H9 (cell line): ENCODE data around the gene WDR33. TPM values are rescaled to one million over a fixed set of nuclear protein-coding genes. Genes with fewer than 3 reads are reported as not detected.
A peak's percentile ranks its signal among the peaks of the same experiment; 100 is the strongest.

Experiments
- DNase-seq: peaks from one replicate; pipeline ENCODE4 v3.0.0-alpha.2; 2017
- H2AFZ ChIP-seq: one replicate; pipeline ENCODE4 v1.6.1; 2013; ENCODE audit warnings: mild to moderate bottlenecking, low read length, control low read depth, moderate library complexity
- H2AK5ac ChIP-seq: 2 replicates; pipeline ENCODE4 v1.6.1; 2013; ENCODE audit warnings: low read length, control low read depth, mixed read lengths; ENCODE audit not compliant: insufficient read length
- H2BK120ac ChIP-seq: one replicate; pipeline ENCODE4 v1.6.1; 2013; ENCODE audit warnings: low read depth, mild to moderate bottlenecking, low read length, control low read depth, inconsistent platforms; ENCODE audit not compliant: poor library complexity, severe bottlenecking
- H2BK12ac ChIP-seq: 2 replicates; pipeline ENCODE4 v1.6.1; 2013; ENCODE audit warnings: low read length, control low read depth, mixed read lengths, low read depth; ENCODE audit not compliant: insufficient read length
- H2BK15ac ChIP-seq: 2 replicates; pipeline ENCODE4 v1.6.1; 2013; ENCODE audit warnings: low read depth, low read length, control low read depth
- H2BK20ac ChIP-seq: one replicate; pipeline ENCODE4 v1.6.1; 2013; ENCODE audit warnings: low read depth, mild to moderate bottlenecking, low read length, control low read depth, inconsistent platforms; ENCODE audit not compliant: poor library complexity, severe bottlenecking
- H2BK5ac ChIP-seq: 2 replicates; pipeline ENCODE4 v1.6.1; 2013; ENCODE audit warnings: low read length, control low read depth, mixed read lengths; ENCODE audit not compliant: insufficient read length
- H3K14ac ChIP-seq: 2 replicates; pipeline ENCODE4 v1.6.1; 2013; ENCODE audit warnings: low read length, control low read depth; ENCODE audit not compliant: insufficient read depth
- H3K18ac ChIP-seq: 2 replicates; pipeline ENCODE4 v1.6.1; 2013; ENCODE audit warnings: low read depth, mild to moderate bottlenecking, mixed read lengths, low read length, control low read depth; ENCODE audit not compliant: insufficient read length
- H3K23ac ChIP-seq: 2 replicates; pipeline ENCODE4 v1.6.1; 2013; ENCODE audit warnings: low read length, control low read depth, mixed read lengths, low read depth; ENCODE audit not compliant: insufficient read length
- H3K23me2 ChIP-seq: 2 replicates; pipeline ENCODE4 v1.6.1; 2013; ENCODE audit warnings: low read depth, mild to moderate bottlenecking, mixed read lengths, low read length, control low read depth; ENCODE audit not compliant: insufficient read length, poor library complexity, severe bottlenecking
- H3K27ac ChIP-seq: 2 replicates; pipeline ENCODE4 v1.5.1; 2013; ENCODE audit warnings: low read length, control low read depth, mixed read lengths, low read depth; ENCODE audit not compliant: insufficient read length
- H3K27me3 ChIP-seq: 2 replicates; pipeline ENCODE4 v1.6.1; 2013; ENCODE audit warnings: low read length, control low read depth, inconsistent platforms; ENCODE audit not compliant: insufficient read depth
- H3K4ac ChIP-seq: 2 replicates; pipeline ENCODE4 v1.6.1; 2013; ENCODE audit warnings: low read depth, mild to moderate bottlenecking, control low read depth, inconsistent platforms, low read length, moderate library complexity
- H3K4me1 ChIP-seq: 2 replicates; pipeline ENCODE4 v1.6.1; 2013; ENCODE audit warnings: low read length, control low read depth, inconsistent platforms; ENCODE audit not compliant: insufficient read depth
- H3K4me2 ChIP-seq: 2 replicates; pipeline ENCODE4 v1.6.1; 2013; ENCODE audit warnings: low read length, control low read depth, mixed read lengths; ENCODE audit not compliant: insufficient read length, insufficient read depth
- H3K56ac ChIP-seq: 2 replicates; pipeline ENCODE4 v1.6.1; 2013; ENCODE audit warnings: low read depth, mild to moderate bottlenecking, mixed read lengths, low read length, control low read depth; ENCODE audit not compliant: insufficient read length
- H3K79me1 ChIP-seq: 2 replicates; pipeline ENCODE4 v1.6.1; 2013; ENCODE audit warnings: low read depth, mild to moderate bottlenecking, moderate library complexity, low read length, control low read depth, inconsistent platforms; ENCODE audit not compliant: insufficient read depth, poor library complexity, severe bottlenecking
- H3K79me2 ChIP-seq: 2 replicates; pipeline ENCODE4 v1.6.1; 2013; ENCODE audit warnings: low read length, control low read depth, inconsistent platforms; ENCODE audit not compliant: insufficient read depth
- H3K9ac ChIP-seq: 2 replicates; pipeline ENCODE4 v1.6.1; 2013; ENCODE audit warnings: low read length, control low read depth, mixed read lengths; ENCODE audit not compliant: insufficient read length; ENCODE audit errors: extremely low read depth
- H3K9me3 ChIP-seq: one replicate; pipeline ENCODE4 v1.6.1; 2013; ENCODE audit warnings: low read depth, low read length, inconsistent platforms; ENCODE audit not compliant: control insufficient read depth
- H3T11ph ChIP-seq: one replicate; pipeline ENCODE4 v1.6.1; 2013; ENCODE audit warnings: mild to moderate bottlenecking, low read length, control low read depth, inconsistent platforms
- H4K20me1 ChIP-seq: one replicate; pipeline ENCODE4 v1.6.1; 2013; ENCODE audit not compliant: control insufficient read depth, insufficient read length, insufficient read depth
- H4K5ac ChIP-seq: 2 replicates; pipeline ENCODE4 v1.6.1; 2013; ENCODE audit warnings: low read depth, mild to moderate bottlenecking, mixed read lengths, low read length, control low read depth; ENCODE audit not compliant: insufficient read length
- H4K8ac ChIP-seq: replicated peaks from 2 replicates; pipeline ENCODE4 v1.6.1; 2013; ENCODE audit warnings: low read length, control low read depth, mixed read lengths, low read depth; ENCODE audit not compliant: insufficient read length
- H4K91ac ChIP-seq: 2 replicates; pipeline ENCODE4 v1.6.1; 2013; ENCODE audit warnings: low read depth, mild to moderate bottlenecking, moderate library complexity, mixed read lengths, low read length, control low read depth; ENCODE audit not compliant: insufficient read length
- H3K27ac Mint-ChIP-seq, 3 experiments: 2 replicates in 2 of 3; 3 replicates in 1 of 3; pipeline ENCODE4 v1.8.0; 2020 to 2021; ENCODE audit warnings: mixed read lengths in 3 of 3, mild to moderate bottlenecking in 1 of 3, moderate library complexity in 1 of 3
- H3K27me3 Mint-ChIP-seq: 2 replicates; pipeline ENCODE4 v1.8.0; 2021; ENCODE audit warnings: low read depth, mild to moderate bottlenecking, moderate library complexity, mixed read lengths
- H3K36me3 Mint-ChIP-seq, 3 experiments: 2 replicates in 2 of 3; 3 replicates in 1 of 3; pipeline ENCODE4 v1.8.0; 2020 to 2021; ENCODE audit warnings: low read depth in 3 of 3, mixed read lengths in 3 of 3; ENCODE audit not compliant: insufficient read depth in 1 of 3
- H3K4me1 Mint-ChIP-seq, 2 experiments: 2 replicates each; pipeline ENCODE4 v1.8.0; 2020; ENCODE audit warnings: mixed read lengths in 2 of 2
- H3K4me3 Mint-ChIP-seq, 2 experiments: 2 replicates in 1 of 2; 3 replicates in 1 of 2; pipeline ENCODE4 v1.8.0; 2020 to 2021; ENCODE audit warnings: mild to moderate bottlenecking in 2 of 2, mixed read lengths in 2 of 2, moderate library complexity in 1 of 2
- H3K9me3 Mint-ChIP-seq, 2 experiments: 2 replicates in 1 of 2; 3 replicates in 1 of 2; pipeline ENCODE4 v1.8.0; 2020; ENCODE audit warnings: mild to moderate bottlenecking in 2 of 2, mixed read lengths in 2 of 2, moderate library complexity in 1 of 2
- WGBS: extraction: QIAGEN DNeasy Blood & Tissue Kit; methylation state at CpG from one replicate; pipeline ENCODE4 v1.1.7; 2013; ENCODE audit warnings: missing lambda C conversion rate, low lambda C conversion rate, mixed read lengths; ENCODE audit not compliant: insufficient read length; ENCODE audit errors: extremely low coverage; 5-methylcytosine and 5-hydroxymethylcytosine counted together
- total RNA-seq: library from RNA; stranded (reverse); gene quantifications from 2 replicates; pipeline ENCODE4 v1.2.1, GENCODE V29; 2021
- TF ChIP-seq, protein P1 (sequence below): fragments of 200-600 bp; sonication (generic); conservative IDR thresholded peaks from 3 replicates; pipeline ENCODE4 v1.8.0; 2021; ENCODE audit warnings: antibody characterized with exemption, mild to moderate bottlenecking

Gene WDR33
- total RNA-seq, 1 experiment from 2014 or later = 86.0 TPM

DNA sequence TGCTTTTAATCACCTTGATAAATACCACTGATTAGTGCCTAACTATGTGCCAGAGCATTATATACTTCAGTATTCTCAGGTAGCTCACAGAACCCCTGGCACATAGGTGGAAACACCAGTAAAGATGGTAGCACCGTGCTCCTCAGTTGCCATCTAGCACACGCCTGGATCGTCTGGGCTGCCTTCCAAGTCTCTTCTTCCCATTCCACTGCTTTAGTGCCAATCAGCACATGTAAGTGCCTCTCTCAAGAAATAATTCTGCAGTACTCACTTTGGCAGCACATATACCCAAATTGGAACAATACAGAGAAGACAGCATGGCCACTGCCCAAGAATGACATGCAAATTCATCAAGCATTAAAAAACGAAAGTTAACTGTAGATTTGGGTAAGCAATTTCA lies 34.0 kb upstream of the WDR33 start:
- Histone ChIP-seq H4K20me1 (no peaks in the 10 kb centered on the region), H4K5ac (no peak overlapping the region), H3K9me3 (no peaks in the 10 kb centered on the region), H3K14ac (no peak overlapping the region), H3K79me2 (no peaks in the 10 kb centered on the region), H3K79me1 (no peaks in the 10 kb centered on the region), H3K27me3 (no peaks in the 10 kb centered on the region), H3K56ac (no peak overlapping the region), H3K4ac (no peak overlapping the region), H3K27ac (no peak overlapping the region), H2AFZ (no peak overlapping the region), H3K4me1 (no peaks in the 10 kb centered on the region), H3K18ac (no peak overlapping the region), H3K9ac (no peak overlapping the region), H3K4me2 (no peak overlapping the region), H3K23ac (no peak overlapping the region), H2BK120ac (no peak overlapping the region), H2BK12ac (no peak overlapping the region), H3T11ph (no peak overlapping the region), H4K91ac (no peak overlapping the region), H2AK5ac (no peak overlapping the region), H2BK15ac (no peak overlapping the region), H2BK5ac (no peak overlapping the region), H3K23me2 (no peaks in the 10 kb centered on the region), H2BK20ac (no peak overlapping the region), H4K8ac (no peak overlapping the region)
- Mint-ChIP-seq H3K27me3 (no peaks in the 10 kb centered on the region; the same call in 1 of the 2 replicates), H3K4me3 (no peak overlapping the region), H3K4me1 (no peaks in the 10 kb centered on the region), H3K9me3 (no peaks in the 10 kb centered on the region), H3K27ac (peak overlapping the region in 1 of 3 experiments; percentile 35; a peak in 1 of 7 replicates), H3K36me3 (peaks cover 35 to 51% (median 50%) of the 10 kb centered on the region in 3 experiments)
- TF ChIP-seq, protein P1, sequence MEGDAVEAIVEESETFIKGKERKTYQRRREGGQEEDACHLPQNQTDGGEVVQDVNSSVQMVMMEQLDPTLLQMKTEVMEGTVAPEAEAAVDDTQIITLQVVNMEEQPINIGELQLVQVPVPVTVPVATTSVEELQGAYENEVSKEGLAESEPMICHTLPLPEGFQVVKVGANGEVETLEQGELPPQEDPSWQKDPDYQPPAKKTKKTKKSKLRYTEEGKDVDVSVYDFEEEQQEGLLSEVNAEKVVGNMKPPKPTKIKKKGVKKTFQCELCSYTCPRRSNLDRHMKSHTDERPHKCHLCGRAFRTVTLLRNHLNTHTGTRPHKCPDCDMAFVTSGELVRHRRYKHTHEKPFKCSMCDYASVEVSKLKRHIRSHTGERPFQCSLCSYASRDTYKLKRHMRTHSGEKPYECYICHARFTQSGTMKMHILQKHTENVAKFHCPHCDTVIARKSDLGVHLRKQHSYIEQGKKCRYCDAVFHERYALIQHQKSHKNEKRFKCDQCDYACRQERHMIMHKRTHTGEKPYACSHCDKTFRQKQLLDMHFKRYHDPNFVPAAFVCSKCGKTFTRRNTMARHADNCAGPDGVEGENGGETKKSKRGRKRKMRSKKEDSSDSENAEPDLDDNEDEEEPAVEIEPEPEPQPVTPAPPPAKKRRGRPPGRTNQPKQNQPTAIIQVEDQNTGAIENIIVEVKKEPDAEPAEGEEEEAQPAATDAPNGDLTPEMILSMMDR = no peak
- no CpG with 5 or more reads among the region's 4 CpGs for WGBS
- no peak for DNase-seq
